AG08396 (cell line): ENCODE data around the gene CATSPERZ.

ENCODE experiments used
- DNase-seq: peaks from one replicate; pipeline ENCODE4 v3.0.0; 2012; ENCODE audit warnings: low spot score, mixed read lengths

CATSPERZ gene

DNA sequence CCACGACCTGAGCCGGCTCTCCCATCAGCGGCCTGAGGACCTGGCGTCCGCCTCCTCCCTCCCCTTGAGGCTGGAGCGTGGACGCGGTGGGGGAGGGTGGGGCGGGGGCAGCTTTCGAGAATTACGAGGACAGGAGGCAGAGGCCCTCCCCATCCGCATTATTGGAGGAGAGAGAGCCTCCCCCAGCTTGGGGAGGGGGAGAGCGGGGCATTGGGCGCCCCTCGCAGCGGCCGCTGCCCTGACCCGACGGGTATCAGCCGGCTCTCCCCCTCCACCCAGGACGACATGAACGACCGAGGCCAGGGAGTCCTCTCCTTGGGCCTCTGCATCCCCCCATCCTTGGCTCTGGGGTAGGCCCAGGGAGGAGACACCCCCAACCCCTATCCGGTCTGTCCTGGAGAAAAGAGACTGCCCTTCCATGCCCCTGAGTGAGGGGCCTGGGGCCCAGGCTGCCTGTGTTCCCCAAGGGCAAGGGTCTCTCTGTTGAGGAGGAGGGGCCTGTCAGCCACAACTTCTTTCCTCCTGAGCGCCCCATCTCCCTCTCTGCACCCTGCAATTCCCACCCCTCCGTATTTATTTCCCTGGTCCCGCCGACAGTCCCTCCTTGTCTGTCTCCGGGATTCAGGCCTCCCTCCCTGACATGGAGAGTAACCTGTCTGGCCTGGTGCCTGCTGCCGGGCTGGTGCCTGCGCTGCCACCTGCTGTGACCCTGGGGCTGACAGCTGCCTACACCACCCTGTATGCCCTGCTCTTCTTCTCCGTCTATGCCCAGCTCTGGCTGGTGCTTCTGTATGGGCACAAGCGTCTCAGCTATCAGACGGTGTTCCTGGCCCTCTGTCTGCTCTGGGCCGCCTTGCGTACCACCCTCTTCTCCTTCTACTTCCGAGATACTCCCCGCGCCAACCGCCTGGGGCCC, 14.0 kb upstream of the CATSPERZ start:
- no peak for DNase-seq

- no peak for DNase-seq
These were observed 13.4 kb upstream of the CATSPERZ start for GRCh38 chr11:64286801-64287159.

- DNase-seq, result no peak
These were observed 12.3 kb upstream of the CATSPERZ start for GRCh38 chr11:64287676-64288352.

DNA sequence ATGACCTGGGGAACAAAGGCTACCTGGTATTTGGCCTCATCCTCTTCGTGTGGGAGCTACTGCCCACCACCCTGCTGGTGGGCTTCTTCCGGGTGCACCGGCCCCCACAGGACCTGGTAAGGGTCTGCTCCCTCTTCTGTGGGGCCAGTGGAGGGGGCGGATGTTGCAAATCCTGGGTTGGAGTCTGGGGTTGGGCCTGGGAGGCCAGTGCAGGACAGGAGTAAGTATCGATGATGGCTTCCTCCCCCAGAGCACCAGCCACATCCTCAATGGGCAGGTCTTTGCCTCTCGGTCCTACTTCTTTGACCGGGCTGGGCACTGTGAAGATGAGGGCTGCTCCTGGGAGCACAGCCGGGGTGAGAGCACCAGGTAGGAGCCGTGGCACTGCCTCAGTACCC, 11.8 kb upstream of the CATSPERZ start:
- no peak for DNase-seq

GRCh38 chr11:64289002-64289564, 11.1 kb upstream of the CATSPERZ start:
- DNase-seq, result no peak

- DNase-seq, result no peak
These were observed 9.6 kb upstream of the CATSPERZ start for GRCh38 chr11:64290352-64291261.

DNA sequence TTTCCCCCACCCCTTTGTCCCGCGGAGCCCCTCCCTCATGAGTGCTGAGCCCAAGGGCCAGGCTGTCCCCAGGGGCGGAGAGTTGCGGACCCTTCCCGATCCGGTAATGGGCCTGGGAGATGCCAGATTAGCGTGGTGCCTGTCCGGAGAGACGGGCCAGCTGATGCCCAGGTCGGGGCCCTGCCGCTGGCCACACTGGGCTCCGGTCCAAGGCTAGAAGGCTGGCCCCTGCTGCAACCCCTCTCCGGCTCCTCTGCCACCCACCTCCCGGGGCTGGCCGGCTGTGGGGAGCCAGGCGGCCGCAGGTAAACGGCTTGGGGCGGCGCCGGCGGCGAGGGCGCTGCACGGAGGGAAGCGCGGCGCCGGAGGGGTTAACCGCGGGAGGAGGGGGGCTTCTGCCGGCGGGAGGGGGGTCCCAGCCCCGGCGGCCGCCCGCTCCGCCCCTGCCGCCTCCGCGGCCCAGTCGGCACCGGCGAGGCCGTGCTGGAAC, 8.9 kb upstream of the CATSPERZ start, which contains the start of gene KCNK4:
TSS of gene KCNK4 (plus strand) at position 41 of the 490 bp plus-strand sequence. CDS start 1,717 bp downstream, outside the sequence.
- DNase-seq, result no peak

DNA sequence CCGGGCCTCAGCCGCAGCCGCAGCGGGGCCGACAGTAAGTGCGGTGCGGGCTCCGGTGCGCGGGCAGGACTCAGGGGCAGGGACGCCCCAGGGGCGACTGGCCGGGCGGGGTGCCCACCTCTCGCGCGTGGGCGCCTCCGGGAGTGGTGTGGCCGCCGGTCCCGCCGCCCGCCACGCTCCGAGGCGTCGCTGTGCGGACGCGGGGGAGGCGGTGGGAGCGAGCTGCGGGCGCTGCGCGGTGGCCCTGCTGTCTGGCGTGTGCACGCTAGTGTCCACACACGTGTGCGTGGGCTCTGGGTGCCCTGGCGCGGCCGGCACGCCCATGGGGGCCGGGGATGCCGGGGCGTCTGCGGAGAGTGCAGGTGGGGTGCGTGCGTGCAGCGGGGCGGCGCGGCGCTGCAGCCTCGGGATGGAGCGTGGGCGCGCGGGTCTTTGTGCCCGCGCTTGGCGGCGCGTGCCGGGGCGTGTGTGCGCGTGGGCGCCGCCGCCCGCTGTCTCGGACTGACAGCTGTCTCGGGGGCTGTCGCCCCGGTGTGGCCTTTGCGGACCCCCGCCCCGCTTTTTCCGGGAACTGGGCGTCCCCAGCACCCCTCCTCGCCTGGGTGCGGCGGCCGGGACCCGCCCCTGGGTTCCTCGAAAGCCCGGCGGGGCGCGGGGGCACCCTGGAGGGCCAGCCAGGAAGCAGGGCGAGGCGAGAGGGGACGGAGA, 8.3 kb upstream of the CATSPERZ start:
- no peak for DNase-seq

DNA sequence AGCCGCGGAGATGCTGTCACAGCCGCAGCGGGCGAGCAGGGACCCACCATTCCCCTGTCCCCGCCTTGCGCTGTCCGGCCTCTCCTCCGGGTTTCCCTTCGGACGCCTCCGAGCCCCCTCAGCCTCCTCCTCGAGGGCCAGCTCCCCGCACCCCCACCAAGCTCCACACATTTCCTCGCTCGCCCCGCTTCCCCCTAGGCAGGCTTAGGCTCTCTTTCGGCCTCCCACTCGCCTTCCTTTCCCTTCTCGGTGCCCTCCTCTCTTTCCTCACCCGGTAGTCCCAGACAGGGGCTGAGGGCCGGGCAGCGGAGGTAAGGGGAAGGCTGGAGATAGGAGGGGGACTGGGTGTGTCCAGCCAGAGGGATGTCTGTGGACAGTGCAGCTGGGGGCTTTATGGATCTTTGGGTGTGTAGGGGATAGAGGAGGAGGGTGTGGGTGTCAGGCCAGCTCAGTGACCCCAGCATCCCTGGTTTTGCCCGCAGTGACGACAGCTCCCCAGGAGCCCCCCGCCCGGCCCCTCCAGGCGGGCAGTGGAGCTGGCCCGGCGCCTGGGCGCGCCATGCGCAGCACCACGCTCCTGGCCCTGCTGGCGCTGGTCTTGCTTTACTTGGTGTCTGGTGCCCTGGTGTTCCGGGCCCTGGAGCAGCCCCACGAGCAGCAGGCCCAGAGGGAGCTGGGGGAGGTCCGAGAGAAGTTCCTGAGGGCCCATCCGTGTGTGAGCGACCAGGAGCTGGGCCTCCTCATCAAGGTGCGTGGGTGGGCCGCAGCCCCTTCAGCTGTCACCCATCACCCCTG, 7.5 kb upstream of the CATSPERZ start:
- no peak for DNase-seq

GRCh38 chr11:64294774-64295173, 5.4 kb upstream of the CATSPERZ start:
- DNase-seq, result peak; percentile 46

DNA sequence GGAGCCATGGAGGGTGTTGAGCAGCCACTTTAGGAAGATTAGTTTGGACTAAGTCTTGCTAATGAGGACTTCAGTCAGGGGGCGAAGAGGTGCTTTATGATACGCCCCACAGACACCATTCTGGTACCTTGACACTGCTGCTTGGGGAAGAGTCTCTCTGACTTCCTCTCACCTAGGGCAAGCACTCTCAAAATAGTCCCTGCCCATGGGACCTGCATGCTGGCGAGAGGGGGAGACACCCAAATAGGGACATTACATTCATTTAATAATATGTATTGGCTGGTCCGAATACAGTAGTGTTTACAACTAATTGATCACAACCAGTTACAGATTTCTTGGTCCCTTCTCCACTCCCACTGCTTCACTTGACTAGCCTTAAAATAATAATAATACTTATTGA, 4.4 kb upstream of the CATSPERZ start:
- no peak for DNase-seq

GRCh38 chr11:64296236-64296635, 3.9 kb upstream of the CATSPERZ start:
- DNase-seq, result no peak

- DNase-seq, result no peak
These were observed 3.1 kb upstream of the CATSPERZ start for GRCh38 chr11:64296830-64297698.

DNA sequence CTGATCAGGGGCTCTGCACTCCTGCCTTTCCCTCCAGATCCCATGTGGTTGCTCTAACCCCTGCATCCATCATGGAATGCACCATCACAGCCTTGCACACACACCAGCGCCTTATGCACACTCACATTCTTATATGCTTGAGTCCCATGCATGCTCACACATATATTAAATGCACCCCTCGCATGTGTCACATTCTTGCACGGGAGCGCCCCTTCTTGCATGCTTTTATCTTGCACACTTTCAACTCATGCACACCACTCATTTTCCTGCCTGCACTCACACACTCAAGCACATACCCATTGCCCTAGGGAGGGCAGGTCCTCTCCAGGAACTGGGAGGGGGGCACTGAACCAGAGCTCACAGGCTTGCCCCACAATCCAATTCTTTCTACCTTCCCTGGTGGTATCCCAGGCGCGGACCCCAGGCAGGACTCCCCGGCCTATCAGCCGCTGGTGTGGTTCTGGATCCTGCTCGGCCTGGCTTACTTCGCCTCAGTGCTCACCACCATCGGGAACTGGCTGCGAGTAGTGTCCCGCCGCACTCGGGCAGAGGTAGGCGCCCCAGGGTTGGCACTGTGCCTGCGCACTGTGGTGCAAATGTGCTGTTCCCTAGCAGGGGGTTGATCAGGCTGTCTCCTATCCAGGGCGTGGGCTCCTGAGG, 2.3 kb upstream of the CATSPERZ start:
- DNase-seq, result no peak

- peak; percentile 69 for DNase-seq
These were observed 952 bp upstream of the CATSPERZ start for GRCh38 chr11:64298966-64299846.

DNA sequence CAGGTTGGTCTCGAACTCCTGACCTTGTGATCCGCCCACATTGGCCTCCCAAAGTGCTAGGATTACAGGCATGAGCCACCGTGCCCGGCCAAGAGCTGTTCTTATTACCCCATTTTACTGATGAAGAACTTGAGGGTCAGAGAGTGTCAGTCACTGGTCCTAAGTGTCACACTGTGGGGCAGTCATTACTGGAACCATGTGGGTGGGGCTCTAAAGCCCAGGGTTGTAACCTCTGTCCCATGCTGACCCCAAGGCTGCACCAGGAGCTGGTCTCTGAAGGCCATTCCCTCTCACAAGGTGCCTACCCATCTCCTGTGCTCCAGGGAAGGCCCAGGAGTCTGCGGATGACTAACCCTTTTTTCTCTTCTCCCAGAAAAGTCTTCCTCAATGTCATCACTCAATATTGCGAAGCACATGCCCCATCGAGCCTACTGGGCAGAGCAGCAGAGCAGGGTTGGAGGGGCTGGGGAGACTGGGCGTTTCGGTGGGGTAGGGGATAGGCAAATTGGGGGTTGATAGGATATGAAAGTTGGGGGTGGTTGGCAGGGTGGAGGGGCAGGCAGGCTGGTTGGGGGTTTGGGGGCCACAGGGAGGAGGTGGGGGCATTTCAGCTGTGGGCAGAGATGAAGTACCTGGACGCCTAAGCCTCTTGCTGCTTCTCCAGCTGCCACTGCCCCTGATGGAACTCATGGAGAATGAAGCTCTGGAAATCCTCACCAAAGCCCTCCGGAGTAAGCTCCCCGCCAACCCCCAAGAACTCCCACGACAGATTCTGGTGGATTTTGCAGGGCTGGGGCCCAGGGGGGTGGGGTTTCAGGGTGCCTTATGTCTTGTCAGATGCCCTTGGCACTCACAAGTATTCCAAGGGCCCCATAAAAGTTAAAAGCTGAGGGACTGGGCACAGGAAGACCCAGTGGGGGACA, 3.2 kb downstream of the CATSPERZ start:
- DNase-seq, result no peak

DNA sequence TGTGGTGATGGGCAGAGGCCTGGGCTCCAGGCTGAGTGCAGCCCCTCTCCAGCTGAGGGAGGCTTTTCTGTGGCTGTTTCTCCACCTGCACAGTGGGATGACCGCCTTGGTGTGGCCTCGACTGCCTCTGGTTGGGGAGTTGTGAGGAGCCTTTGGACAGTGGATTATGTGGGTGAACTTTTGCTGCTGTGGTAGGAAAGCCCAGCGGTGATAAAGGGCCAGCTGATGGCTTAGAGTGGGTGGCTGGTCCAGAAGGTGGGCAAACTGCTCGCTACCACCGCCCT, 3.8 kb downstream of the CATSPERZ start:
- no peak for DNase-seq
